WERI-Rb-1 (cell line): ENCODE results near the gene HMGA1.

Experiments used
- DNase-seq: peaks from one replicate; pipeline ENCODE4 v3.0.0-alpha.2; 2020
- H3K27ac ChIP-seq: fragments of 250-450 bp; sonication (Bioruptor Pico); 2 replicates; pipeline ENCODE4 v1.5.1; 2020; ENCODE audit warnings: mild to moderate bottlenecking, moderate library complexity
- H3K27me3 ChIP-seq: fragments of 250-450 bp; sonication (Bioruptor Pico); 2 replicates; pipeline ENCODE4 v1.5.1; 2021; ENCODE audit warnings: mild to moderate bottlenecking, low read depth, moderate library complexity; ENCODE audit not compliant: insufficient read depth, severe bottlenecking
- H3K36me3 ChIP-seq: fragments of 250-450 bp; sonication (Bioruptor Pico); 2 replicates; pipeline ENCODE4 v1.5.1; 2020; ENCODE audit warnings: mild to moderate bottlenecking, moderate library complexity
- H3K4me3 ChIP-seq: 2 replicates; pipeline ENCODE4 v1.5.1; 2011; ENCODE audit warnings: low read depth, mild to moderate bottlenecking, control low read depth, low read length
- H3K9me3 ChIP-seq: fragments of 250-450 bp; sonication (Bioruptor Pico); 2 replicates; pipeline ENCODE4 v1.5.1; 2021; ENCODE audit warnings: mild to moderate bottlenecking, moderate library complexity; ENCODE audit not compliant: severe bottlenecking
- TF ChIP-seq, protein P1 (sequence below): IDR thresholded peaks from 2 replicates; pipeline ENCODE4 v1.5.1; 2011; ENCODE audit warnings: low read depth, mild to moderate bottlenecking, control low read depth, inconsistent platforms, low read length

Gene HMGA1

DNA sequence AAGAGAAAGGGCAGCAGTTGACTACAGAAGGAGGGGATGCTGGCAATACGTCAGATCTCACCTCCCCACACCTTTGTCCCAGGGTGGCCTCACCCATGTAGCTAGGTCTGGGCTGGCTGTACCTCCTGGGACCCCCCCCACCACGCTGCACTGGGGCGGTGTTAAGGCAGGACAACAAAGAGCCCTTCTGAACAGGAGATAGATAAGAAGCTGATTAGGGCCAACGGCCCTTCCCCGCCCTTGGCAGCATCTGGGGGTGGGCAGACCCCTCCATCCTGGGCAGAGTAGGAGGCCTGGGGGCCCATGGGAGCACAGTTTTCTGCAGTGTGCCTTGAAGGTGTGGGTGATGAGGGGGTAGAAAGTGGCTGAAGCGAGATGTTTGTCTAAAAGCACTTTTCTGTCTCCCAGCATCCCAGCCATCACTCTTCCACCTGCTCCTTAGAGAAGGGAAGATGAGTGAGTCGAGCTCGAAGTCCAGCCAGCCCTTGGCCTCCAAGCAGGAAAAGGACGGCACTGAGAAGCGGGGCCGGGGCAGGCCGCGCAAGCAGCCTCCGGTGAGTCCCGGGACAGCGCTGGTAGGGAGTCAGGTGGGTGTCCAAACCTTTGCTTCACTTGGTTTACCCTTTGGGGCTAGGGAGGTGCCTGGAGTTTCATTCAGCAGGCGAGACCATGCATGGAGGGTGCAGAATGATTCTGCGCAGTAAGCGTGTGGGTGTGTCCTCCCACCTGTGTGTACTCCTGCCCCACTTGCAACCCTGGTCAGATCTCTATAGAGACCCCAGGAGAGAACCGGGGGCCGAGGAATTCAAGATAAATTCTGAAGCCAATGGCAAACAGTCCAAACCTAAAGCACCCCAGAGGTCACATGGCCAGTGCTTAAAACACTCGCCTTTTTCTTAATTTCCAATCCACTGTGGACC, 3.9 kb downstream of the HMGA1 start:
- DNase-seq: peak; percentile 29
- Histone ChIP-seq H3K4me3 (no peak overlapping the region), H3K27ac (peak overlapping the region; percentile 99), H3K27me3 (no peaks in the 10 kb centered on the region), H3K36me3 (peaks cover 70% of the 10 kb centered on the region), H3K9me3 (no peaks in the 10 kb centered on the region)
- TF ChIP-seq, protein P1, sequence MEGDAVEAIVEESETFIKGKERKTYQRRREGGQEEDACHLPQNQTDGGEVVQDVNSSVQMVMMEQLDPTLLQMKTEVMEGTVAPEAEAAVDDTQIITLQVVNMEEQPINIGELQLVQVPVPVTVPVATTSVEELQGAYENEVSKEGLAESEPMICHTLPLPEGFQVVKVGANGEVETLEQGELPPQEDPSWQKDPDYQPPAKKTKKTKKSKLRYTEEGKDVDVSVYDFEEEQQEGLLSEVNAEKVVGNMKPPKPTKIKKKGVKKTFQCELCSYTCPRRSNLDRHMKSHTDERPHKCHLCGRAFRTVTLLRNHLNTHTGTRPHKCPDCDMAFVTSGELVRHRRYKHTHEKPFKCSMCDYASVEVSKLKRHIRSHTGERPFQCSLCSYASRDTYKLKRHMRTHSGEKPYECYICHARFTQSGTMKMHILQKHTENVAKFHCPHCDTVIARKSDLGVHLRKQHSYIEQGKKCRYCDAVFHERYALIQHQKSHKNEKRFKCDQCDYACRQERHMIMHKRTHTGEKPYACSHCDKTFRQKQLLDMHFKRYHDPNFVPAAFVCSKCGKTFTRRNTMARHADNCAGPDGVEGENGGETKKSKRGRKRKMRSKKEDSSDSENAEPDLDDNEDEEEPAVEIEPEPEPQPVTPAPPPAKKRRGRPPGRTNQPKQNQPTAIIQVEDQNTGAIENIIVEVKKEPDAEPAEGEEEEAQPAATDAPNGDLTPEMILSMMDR: no peak

DNA sequence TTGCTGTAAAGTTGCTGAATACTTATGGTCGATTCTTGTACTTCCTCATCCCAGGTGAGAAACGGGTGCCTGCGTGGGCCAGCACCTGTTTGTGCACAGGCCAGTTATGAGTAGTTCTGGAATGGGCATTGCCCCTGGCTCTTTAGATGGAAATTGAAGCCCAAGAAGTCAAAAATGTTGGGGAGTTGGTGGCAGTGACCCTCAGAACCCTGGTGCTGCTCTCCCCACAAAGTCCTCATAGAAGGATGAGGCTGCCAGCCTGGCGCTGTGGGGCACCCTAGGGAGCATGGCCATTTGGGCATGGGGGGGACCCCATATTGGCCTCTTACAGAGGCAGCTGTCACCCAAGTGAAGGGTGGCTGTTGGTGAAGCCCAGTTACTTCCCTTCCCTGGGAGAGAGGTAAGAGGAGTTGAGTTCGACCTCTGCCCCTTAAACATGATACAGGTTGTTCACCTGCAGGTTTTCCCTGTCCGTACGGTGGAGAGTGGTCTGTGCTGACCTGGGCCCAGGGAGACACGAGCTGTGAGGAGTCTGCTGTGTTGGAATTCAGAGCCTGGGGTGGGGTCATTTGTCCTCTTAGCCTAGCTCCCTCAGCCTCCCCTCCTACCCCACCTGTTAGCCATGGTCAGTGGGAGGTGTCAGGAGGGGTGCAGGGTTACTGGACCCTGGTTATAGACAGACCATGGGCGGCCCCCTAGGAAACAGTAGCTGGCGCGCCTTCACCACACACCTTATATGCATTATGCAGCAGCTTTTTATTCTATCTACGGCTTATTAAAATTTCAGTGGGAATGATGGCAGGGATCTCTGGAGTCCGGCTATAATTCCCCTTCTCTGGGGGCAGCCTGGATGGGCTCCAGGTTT, 4.9 kb downstream of the HMGA1 start:
- H3K36me3 ChIP-seq: peaks cover 76% of the 10 kb centered on the region
- H3K27ac ChIP-seq: no peak overlapping the region

DNA sequence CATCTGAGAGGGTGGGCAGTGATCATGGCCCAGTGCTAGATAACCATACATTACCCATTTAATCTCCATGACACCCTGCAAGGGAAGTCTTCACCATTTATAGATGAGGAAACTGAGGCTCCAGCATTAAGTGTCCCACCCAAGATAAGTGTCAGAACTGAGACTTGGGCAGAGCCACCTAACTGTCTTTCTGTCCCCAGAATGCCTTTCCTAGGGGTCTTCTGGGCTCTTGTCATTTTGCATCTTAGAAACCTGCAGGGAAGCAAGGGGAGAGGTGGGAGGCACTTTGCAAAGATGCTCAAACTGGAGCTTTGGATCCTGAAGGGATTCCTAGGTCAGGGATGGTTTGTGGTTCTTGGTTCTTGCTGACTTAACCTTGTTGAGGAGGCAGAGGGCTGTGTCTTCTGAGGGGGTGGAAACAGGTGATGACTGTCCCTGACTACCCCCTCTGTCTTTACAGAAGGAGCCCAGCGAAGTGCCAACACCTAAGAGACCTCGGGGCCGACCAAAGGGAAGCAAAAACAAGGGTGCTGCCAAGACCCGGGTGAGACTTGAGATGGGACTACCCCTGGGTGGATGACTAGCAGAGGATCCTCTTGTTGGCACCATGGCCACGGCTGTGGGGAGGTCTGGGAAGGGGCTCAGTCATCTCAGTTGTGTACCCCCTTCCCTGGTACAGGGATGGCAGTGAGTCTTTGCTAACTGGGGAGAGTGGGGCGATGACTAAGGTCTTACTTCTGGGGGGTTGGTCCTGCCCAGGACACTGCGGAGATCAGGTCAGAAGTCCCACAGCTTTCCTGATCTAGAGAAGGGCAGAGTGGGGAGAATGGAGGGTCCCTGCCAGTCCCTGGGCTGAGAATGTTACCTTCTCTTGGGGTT, 5.8 kb downstream of the HMGA1 start:
- Histone ChIP-seq H3K9me3 (no peaks in the 10 kb centered on the region), H3K36me3 (peaks cover 76% of the 10 kb centered on the region), H3K27ac (no peak overlapping the region), H3K27me3 (no peaks in the 10 kb centered on the region), H3K4me3 (no peak overlapping the region)
- peak; percentile 9 for DNase-seq
- TF ChIP-seq, protein P1: no peak

More for the DNA sequence above, 4.9 kb downstream of the HMGA1 start:
- Histone ChIP-seq H3K4me3 (no peak overlapping the region), H3K27me3 (no peaks in the 10 kb centered on the region), H3K9me3 (no peaks in the 10 kb centered on the region)
- TF ChIP-seq, protein P1: no peak
- peak; percentile 10 for DNase-seq

DNA sequence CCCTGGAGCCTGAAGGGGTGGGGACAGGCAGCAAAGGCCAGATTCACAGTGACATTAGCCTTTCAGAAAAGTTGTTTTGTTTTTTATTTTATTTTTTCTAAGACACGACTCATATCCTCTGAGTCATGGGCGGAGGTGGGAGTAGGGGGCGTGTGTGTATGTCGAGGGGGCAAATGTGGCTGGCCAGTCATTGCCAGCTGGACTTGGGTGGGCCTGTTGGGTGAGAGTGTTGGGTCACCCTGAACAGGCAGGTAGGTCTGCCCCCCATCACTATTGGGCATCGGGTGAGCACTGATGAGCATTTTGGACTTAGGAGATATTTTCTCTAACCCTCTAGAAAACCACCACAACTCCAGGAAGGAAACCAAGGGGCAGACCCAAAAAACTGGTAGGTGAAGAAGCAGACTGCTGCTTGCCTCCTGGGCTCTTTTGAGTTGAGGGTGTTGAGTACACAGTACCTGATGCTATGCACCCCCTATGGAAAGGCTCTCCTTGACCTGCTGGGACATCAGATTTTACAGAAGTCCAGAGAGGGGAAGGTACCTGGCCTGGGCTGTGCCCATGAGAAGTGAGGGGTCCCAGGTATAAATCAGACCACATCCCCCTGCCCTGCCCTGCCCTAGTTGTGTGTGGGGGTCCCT, 6.6 kb downstream of the HMGA1 start:
- DNase-seq: peak; percentile 8
- Histone ChIP-seq H3K9me3 (no peaks in the 10 kb centered on the region), H3K36me3 (peaks cover 73% of the 10 kb centered on the region), H3K27me3 (no peaks in the 10 kb centered on the region), H3K4me3 (no peak overlapping the region), H3K27ac (peak overlapping the region; percentile 25)
- TF ChIP-seq, protein P1: no peak
